Lung microvascular endothelial cell (primary cell): Measurements from ENCODE around the gene ULK2. TPM values are rescaled to one million over a fixed set of nuclear protein-coding genes. Genes with fewer than 3 reads are reported as not detected.
"Not testable (repeated sequence)": the region's sequence is repeated elsewhere in the genome, so short reads cannot be mapped to it uniquely, and the experiment has no call there.

Experiments used
- DNase-seq, 2 donors: peaks; one replicate each; pipeline versions ENCODE4 v3.0.0 to v3.0.0-alpha.2; 2010; ENCODE audit warnings: low read depth in 2 of 2
- total RNA-seq: library from RNA; depleted of rRNA; stranded (reverse); fragments of >200 nt; gene quantifications from 2 replicates; pipeline ENCODE4 v1.2.1, GENCODE V29; 2014

The ULK2 gene
- total RNA-seq, 1 donor from 2014 or later: 35.5 TPM

- DNase-seq: peak; percentile 38 to 89
Measured at GRCh38 chr17:19768046-19768782, 99.5 kb downstream of the ULK2 start.

GRCh38 chr17:19766421-19767270 lies 101.1 kb downstream of the ULK2 start:
- peak; percentile 70 to 76 for DNase-seq

- no peak for DNase-seq
Measured at GRCh38 chr17:19766016-19766415, 101.7 kb downstream of the ULK2 start.

GRCh38 chr17:19763991-19764390 lies 103.7 kb downstream of the ULK2 start:
- not testable (repeated sequence) for DNase-seq

- no peak for DNase-seq
Measured at GRCh38 chr17:19763416-19763815, 104.3 kb downstream of the ULK2 start.

GRCh38 chr17:19762515-19762961 lies 105.2 kb downstream of the ULK2 start:
- peak; percentile 73 to 84 for DNase-seq

GRCh38 chr17:19760746-19761145 lies 107.0 kb downstream of the ULK2 start:
- DNase-seq: no peak

GRCh38 chr17:19759568-19760549 lies 107.9 kb downstream of the ULK2 start:
- DNase-seq: no peak

GRCh38 chr17:19757536-19758180 lies 110.1 kb downstream of the ULK2 start:
- DNase-seq: no peak

- peak in 1 of 2 donors; percentile 73 for DNase-seq
Measured at GRCh38 chr17:19756546-19756945, 111.2 kb downstream of the ULK2 start.

GRCh38 chr17:19755821-19756510 lies 111.8 kb downstream of the ULK2 start:
- no peak for DNase-seq

GRCh38 chr17:19755392-19755791 lies 112.3 kb downstream of the ULK2 start:
- no peak for DNase-seq

- DNase-seq: no peak
Measured at GRCh38 chr17:19753661-19754463, 113.9 kb downstream of the ULK2 start.

- DNase-seq: peak; percentile 90 to 91
Measured at GRCh38 chr17:19753051-19753509, 114.7 kb downstream of the ULK2 start.

GRCh38 chr17:19752216-19753050 lies 115.3 kb downstream of the ULK2 start:
- no peak for DNase-seq

GRCh38 chr17:19750835-19751234 lies 116.9 kb downstream of the ULK2 start:
- peak in 1 of 2 donors; percentile 18 for DNase-seq

- no peak for DNase-seq
Measured at GRCh38 chr17:19750020-19750572, 117.6 kb downstream of the ULK2 start.

GRCh38 chr17:19748807-19749193 lies 118.9 kb downstream of the ULK2 start:
- DNase-seq: no peak
